GM13977 (cell line): ENCODE results near the gene M1AP.

Experiments
- DNase-seq: peaks from one replicate; pipeline ENCODE4 v3.0.0; 2012; ENCODE audit warnings: low spot score
- in situ Hi-C: fragments of 300-500 bp; cut with MboI; formaldehyde crosslinking; loops from one replicate; pipeline ENCODE4 v1.12.0; 2022; ENCODE audit warnings: low sequenced_read_pairs, low pct_unique_long_range_greater_than_20kb, mixed read lengths, inconsistent platforms; ENCODE audit not compliant: unreplicated experiment
- TF ChIP-seq, protein P1 (sequence below): IDR thresholded peaks from 2 replicates; pipeline ENCODE4 v1.5.1; 2012; ENCODE audit warnings: mild to moderate bottlenecking, control low read depth; ENCODE audit not compliant: insufficient read depth; ENCODE audit errors: extremely low read depth, missing control alignments

Gene M1AP

DNA sequence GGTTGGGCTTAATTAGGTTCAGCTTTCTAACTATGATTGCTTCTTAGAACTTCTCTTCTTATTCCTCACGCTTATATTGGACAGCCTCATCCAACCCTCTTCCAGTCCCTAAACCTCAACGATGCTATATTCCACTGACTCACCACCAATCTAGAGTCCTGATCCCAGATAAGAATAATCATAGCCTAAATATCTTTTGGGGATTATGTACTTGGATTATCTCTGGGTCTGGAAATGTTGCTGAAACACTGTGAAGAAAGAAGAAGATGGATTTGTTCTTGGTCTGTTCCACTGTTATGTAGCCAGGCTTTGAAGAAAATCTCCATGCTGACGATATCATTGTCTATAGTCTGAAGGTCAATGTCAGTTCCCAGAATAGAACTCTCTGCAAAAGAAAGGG is 66.7 kb downstream of the M1AP start:
- TF ChIP-seq, protein P1, sequence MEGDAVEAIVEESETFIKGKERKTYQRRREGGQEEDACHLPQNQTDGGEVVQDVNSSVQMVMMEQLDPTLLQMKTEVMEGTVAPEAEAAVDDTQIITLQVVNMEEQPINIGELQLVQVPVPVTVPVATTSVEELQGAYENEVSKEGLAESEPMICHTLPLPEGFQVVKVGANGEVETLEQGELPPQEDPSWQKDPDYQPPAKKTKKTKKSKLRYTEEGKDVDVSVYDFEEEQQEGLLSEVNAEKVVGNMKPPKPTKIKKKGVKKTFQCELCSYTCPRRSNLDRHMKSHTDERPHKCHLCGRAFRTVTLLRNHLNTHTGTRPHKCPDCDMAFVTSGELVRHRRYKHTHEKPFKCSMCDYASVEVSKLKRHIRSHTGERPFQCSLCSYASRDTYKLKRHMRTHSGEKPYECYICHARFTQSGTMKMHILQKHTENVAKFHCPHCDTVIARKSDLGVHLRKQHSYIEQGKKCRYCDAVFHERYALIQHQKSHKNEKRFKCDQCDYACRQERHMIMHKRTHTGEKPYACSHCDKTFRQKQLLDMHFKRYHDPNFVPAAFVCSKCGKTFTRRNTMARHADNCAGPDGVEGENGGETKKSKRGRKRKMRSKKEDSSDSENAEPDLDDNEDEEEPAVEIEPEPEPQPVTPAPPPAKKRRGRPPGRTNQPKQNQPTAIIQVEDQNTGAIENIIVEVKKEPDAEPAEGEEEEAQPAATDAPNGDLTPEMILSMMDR, result no peak
- in situ Hi-C loops, result loop anchor here (25.0 kb wide), 1 partner anchor 94 kb away; the partner anchor contains the start of genes CCDC142, LBX2 and TTC31
- DNase-seq, result no peak

- TF ChIP-seq, protein P1, result no peak
- in situ Hi-C loops, result loop anchor here (25.0 kb wide), 1 partner anchor 91 kb away; the partner anchor contains the start of genes CCDC142, LBX2 and TTC31
- no peak for DNase-seq
Measured at GRCh38 chr2:74578408-74578807, 69.7 kb downstream of the M1AP start.

DNA sequence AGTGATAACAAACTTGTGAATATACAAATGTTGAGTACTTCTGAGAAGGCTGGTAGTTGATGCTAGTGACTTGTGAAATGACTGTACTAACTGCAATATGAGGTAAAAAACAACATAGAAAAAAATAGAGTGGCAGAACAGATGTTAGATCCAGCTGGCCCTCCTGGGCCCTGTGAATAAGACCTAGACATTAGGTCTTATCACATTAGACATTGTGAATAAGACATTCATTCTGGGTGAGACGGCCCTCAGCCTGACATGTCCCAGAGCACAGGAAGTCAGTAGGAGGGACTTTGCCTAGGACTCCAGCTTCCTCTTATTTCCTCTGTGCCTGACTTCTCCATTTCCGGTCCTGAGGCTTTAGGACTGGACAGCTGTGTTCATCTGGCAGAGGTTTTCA is 70.7 kb downstream of the M1AP start:
- in situ Hi-C loops, result loop anchor here (25.0 kb wide), 1 partner anchor 90 kb away; the partner anchor contains the start of genes CCDC142, LBX2 and TTC31
- no peak for DNase-seq
- TF ChIP-seq, protein P1, result no peak

DNA sequence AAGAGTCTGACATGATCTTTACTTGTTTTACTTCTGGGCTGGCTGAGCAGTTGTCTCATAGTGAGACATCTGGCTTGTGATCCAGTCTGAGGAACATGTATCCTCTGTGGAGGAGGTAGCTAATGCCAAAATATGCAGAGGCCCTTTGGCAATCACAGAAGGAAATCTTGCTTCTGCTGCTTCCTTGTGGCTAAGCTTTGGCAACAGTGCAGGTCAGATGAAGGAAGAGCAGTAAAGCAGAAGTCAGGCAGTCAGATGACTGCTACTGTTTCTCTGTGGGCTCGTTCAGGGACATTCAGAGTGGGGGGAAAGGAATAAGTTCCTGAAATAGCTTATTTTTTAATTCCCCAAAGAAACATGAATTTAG is 71.3 kb downstream of the M1AP start:
- DNase-seq, result no peak
- in situ Hi-C loops, result loop anchor here (25.0 kb wide), 1 partner anchor 90 kb away; the partner anchor contains the start of genes CCDC142, LBX2 and TTC31
- TF ChIP-seq, protein P1, result no peak

DNA sequence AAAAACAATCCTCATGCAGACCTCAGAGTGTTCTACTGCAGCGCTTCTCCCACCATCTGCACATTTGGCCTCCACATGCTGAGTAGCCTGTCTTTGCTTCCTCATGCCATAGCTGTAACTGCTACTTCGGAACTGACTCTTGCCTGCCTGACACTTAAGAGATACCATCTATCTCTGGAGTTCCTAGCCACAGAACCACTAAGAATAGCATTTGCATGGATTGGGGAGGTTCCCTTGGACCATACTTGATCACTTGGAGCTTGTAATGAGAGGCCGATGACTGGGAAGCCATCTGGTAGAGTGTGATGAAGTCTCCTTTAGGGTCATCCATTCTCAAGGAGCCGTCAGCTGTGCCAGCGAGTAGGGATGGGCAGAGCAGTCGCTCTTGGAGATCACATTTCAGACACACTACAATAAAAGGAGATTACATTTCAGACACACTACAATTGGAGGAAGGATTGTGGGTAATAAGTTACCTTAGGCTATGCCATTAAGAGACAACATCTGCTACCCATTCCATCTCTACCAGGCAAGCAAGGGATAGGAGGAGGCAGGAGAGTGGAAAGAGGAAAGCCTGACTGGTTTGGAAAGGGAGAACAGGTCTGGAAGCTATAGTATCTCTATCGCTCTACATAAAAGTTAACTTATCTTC is 71.8 kb downstream of the M1AP start:
- in situ Hi-C loops, result loop anchor here (25.0 kb wide), 1 partner anchor 89 kb away; the partner anchor contains the start of genes CCDC142, LBX2 and TTC31
- no peak for DNase-seq
- TF ChIP-seq, protein P1, result no peak

DNA sequence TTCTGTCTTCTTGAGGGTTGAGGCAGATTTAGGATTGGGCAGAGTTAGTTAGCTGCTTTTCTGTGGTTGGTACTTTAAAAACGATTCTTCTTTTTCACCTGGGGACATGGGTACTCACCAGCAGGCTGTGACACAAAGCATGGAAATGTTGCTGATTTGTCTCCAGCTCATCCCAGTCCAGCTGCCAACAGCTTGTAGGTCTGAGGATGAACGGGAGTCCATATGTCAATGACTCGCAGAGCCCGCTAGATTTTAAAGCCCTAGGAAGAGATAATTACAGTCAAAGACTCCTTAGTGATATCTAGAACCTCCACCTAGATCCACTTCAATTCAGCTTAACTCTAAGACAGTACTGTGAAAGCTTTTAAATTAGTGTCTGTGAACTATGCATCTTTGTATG is 72.8 kb downstream of the M1AP start:
- in situ Hi-C loops, result loop anchor here (25.0 kb wide), 1 partner anchor 88 kb away; the partner anchor contains the start of genes CCDC142, LBX2 and TTC31
- TF ChIP-seq, protein P1, result no peak
- no peak for DNase-seq
